Tibial nerve (tissue), 4 donors: ENCODE results near the gene FXYD2.

Experiments
- CTCF ChIP-seq, 5 experiments: fragments of 200-600 bp in 3 of 5; fragments of 450-650 bp in 2 of 5; sonication (generic) in 3 of 5; IDR thresholded peaks; one replicate each; pipeline ENCODE4 v1.5.1; 2016 to 2019; ENCODE audit warnings: antibody characterized with exemption in 5 of 5, mild to moderate bottlenecking in 3 of 5, moderate library complexity in 2 of 5
- EP300 ChIP-seq, 2 donors: sonication (generic); formaldehyde crosslinking; IDR thresholded peaks; one replicate each; pipeline ENCODE4 v1.6.1; 2017; ENCODE audit warnings: antibody characterized with exemption in 2 of 2, mild to moderate bottlenecking in 1 of 2

GRCh38 chr11:117843666-117844484 is 19.3 kb upstream of the FXYD2 start:
- no peak for TF ChIP-seq EP300 (IDR thresholded peaks at IDR 0.05)
- peak; percentile 94 to 99 (median 95) for TF ChIP-seq CTCF (IDR thresholded peaks at IDR 0.05)
